Thyroid gland (tissue), 4 donors: ENCODE results near the gene TESMIN.

Experiments
- CTCF ChIP-seq, 6 experiments: fragments of 200-600 bp in 3 of 6; fragments of 450-650 bp in 3 of 6; sonication (generic) in 3 of 6; IDR thresholded peaks; one replicate each; pipeline ENCODE4 v1.5.1; 2016 to 2019; ENCODE audit warnings: antibody characterized with exemption in 6 of 6, mild to moderate bottlenecking in 2 of 6, inconsistent platforms in 1 of 6, moderate library complexity in 1 of 6
- POLR2A ChIP-seq, 2 donors: fragments of 450-650 bp; IDR thresholded peaks; one replicate each; pipeline ENCODE4 v1.6.1; 2017; ENCODE audit warnings: antibody characterized with exemption in 2 of 2, mild to moderate bottlenecking in 2 of 2, moderate library complexity in 1 of 2

DNA sequence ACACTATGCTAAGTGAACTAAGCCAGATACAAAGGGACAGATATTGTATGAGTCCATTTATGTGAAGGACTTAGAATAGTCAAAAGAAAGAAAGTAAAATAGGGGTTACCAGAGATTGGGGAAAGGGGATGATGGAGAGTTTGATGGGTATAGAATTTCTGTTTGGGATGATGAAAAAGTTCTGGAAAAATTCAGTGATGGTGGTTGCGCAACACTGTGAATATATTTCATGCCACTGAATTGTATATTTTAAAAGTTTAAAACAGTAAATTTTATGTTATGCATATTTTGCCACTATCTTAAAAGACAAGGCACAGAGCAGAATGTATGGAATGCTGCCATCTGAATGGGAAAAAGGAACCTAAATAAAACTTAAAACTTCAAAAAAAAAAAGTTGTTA, 29.2 kb downstream of the TESMIN start:
- TF ChIP-seq POLR2A (IDR thresholded peaks at IDR 0.05) (no peak), CTCF (IDR thresholded peaks at IDR 0.05) (no peak)
